ENCODE data around the gene RNU5D-1.
"Not testable (repeated sequence)": the region's sequence is repeated elsewhere in the genome, so short reads cannot be mapped to it uniquely, and the experiment has no call there.

The RNU5D-1 gene

DNA sequence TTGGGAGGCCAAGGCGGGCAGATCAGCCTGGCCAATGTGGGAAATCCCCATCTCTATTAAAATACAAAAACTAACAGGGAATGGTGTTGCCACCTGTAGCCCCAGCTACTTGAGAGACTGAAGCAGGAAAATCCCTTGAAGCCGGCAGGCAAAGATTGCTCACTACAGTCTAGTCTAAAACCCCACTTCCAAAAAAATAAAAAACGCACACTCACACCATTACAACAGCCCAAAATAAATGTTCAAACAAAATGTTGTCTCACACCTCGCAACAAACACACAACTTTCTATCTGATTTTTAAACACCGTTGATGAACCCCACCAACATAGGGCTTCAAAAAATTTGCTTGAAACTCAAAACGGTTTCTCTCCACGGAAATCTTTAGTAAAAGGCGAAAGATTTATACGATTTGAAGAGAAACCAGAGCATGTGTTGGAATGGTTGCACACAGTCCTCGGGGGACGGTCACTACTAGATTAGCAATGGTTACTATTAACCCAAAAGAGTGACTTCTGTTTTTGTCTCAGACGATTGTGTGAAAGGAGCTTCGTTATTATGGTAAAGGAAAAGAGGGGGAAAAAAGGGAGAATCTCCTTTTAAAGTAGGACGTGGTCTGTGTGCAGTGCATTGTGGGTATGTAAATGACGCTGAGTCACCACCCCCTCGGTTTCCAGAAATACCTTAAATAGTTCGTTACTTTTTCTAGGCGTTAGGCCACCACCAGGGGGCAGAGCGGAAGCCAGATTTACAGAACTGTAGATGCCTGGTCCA, at the start of gene RNU5D-1:
Gene RNU5D-1 (minus strand): TSS at position 430 of the 772 bp plus-strand sequence.
- peak; percentile 97 for DNase-seq (ENCODE audit: low read depth)

DNA sequence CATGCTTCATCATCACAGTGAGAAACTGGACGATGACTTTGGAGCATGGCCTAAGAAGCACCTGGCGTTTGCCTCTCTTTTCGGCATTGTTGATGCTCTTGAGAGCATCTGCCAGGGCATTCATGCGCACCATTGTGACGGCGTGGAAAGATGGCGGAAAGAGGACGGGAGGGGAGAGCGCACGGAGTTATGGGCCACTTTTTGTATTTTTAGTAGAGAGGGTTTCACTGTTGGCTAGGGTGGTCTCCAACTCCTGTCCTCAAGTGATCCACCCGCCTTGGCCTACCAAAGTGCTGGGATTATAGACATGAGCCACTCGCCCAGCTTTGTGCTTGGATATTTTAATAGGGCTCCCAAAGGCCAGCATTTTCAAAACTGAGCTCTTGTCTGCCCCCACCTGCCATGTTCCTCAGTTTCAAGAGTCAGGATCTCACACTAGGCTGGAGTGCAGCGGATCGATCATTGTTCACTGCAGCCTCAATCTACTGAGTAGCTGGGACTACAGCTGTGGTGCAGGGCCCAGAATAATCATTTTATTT, 49.7 kb upstream of the RNU5D-1 start:
- no peak for DNase-seq (ENCODE audit: low read depth)

DNA sequence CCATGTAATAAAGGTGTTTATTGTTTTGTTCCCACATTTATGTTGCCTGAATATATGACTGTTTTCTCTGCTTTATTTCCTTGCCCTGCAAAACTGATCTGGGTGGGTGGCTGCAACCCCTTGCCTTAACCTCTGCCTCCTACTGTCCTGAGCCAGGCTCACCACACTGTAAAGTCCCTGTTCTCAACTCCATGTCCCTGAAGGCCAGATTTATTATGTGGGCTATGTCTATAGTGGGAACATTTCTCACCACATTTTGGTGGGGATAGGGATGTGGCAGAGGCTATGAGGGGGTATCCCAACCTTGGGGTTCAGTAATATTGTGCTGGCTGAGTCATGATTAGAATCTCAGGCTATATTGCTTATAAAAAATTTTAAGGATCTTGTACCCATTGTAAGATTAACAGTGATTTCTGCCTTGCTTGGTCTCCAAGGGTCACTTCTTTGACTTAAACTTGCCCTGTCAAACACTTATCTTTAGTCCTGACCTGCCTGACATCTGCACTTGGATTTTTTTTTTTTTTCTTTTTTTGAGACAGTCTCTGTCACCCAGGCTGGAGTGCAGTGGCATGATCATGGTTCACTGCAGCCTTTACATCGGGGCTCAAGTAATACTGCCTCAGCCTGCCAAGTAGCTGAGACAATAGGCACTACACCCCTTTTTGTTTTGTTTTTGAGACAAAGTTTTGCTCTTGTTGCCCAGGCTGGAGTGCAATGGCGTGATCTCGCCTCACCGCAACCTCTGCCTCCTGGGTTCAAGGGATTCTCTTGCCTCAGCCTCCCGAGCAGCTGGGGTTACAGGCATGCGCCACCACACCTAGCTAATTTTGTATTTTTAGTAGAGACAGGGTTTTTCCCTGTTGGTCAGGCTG, 48.0 kb upstream of the RNU5D-1 start:
- no peak for DNase-seq (ENCODE audit: low read depth)

DNA sequence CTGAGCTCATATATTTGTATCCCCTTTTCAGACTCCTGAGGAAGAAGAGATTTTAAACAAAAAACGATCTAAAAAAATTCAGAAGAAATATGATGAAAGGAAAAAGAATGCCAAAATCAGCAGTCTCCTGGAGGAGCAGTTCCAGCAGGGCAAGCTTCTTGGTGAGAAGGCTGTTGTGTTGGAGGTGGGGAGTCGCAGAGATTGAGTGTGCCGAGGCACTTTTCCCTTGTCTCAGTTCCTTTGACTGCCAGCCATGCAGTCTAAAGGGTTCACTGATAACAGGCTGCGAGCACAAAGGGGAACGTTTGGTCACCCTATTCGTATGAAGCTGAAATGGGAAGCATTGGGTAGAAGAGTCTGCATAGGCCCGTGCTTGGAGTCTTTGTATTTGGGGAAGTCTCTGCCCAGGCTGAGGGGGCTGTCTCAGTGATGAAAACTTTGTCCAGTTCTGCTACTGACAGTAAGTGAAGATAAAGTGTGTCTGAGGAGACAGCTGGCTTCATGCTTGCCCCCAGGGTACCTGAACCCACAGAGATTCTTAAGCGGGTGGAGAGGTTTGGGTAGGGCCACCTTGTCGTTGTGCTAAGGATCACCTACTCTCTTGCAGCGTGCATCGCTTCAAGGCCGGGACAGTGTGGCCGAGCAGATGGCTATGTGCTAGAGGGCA, 47.1 kb upstream of the RNU5D-1 start:
- no peak for DNase-seq (ENCODE audit: low read depth)

DNA sequence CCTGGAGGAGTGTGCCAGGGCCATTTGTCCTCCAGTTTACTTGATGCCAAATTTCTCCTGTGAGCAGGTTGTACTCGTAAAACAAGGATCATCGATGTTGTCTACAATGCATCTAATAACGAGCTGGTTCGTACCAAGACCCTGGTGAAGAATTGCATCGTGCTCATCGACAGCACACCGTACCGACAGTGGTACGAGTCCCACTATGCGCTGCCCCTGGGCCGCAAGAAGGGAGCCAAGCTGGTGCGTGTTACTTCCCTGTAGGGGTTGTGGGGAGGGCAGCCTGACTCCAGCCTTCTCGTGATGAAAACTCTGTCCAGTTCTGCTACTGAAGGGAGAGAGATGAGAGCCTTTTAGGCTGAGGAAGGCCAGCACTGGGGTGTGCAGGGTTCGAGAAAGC, 46.6 kb upstream of the RNU5D-1 start:
- DNase-seq (ENCODE audit: low read depth) = no peak

DNA sequence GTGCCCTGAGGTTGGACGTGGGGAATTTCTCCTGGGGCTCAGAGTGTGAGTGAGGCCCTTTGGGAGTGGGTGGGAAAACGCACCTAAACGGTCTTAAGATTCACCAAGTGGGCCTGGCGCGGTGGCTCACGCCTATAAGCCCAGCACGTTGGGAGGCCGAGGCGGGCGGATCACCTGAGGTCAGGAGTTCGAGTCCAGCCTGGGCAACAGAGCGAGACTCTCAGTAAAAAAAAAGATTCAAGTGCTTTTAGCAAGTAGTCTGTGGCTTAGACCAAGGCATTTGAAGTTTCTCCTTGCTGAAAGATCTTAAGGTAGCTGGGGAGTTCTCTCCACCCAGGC, 45.7 kb upstream of the RNU5D-1 start:
- no peak for DNase-seq (ENCODE audit: low read depth)

DNA sequence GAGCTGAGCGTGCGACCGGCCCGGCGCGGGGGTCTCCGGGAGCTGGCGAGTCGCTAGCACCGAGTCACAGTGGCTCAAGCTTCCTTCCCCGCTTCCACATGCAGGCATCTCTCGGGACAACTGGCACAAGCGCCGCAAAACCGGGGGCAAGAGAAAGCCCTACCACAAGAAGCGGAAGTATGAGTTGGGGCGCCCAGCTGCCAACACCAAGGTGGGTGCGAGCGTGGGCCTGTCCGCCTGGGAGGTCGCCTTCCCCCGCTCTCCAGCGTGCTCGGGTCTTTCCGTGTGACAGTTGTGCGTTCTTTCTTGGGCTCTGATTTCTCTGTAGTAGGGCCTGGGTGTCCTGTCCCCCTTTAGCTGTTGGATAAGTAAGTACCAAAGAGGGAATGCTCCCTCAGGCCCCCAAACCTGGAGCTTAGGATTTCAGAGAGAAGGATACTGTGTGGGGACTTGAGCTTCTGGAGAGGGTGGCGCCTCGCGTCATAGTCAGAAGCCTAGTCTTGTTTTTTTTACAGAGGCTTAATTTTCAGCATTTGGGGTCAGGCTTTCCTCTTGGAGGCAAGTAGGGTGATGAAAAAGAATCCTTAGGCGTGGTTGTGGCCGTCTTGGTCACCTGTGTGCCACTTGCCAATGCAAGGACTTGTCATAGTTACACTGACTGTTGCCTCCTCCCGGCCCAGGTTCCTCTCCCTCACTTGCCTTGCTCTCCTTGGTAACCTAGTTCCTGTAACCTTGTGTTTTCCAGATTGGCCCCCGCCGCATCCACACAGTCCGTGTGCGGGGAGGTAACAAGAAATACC, 45.2 kb upstream of the RNU5D-1 start:
- DNase-seq (ENCODE audit: low read depth) = no peak

DNA sequence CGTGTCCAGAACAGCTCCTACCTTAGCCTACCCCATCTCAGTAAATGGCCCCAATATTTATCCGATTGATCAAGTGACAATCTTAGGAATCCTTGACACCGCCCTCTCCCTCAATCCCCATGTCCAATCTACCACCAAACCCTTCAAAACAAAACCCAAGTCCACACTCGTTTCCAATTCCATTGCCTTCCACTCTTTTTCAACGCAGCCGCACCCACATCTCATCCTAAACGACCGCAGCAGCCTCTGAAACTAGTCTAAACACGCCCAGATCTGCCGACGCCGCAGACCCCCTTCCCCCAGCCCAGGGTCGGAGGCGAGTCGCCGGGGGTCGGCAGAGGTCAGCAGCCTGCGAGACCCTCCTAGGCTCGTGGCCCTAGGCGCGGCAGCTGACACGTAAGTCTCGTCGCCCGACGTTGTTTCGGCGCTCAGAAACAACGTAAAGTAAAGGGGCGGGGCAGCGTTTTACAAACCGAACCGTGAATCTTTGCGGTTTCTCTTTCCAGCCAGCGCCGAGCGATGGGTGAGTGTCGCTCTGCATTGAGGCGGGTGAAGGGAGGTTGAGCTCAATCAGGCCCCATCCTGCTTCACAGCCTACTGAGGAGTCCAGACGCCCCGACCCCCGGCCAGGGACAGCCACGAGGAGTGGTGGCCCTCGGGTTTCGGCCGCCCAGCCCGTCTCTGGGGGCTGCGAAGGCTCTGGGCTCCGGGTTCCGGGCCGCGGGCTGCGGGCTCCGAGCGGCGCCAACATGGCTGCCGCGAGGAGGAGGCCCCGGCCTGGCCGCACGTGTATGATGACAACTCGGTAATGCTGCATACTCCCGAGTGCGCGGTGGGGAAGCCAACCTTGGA, 44.3 kb upstream of the RNU5D-1 start, which contains the start of gene RPS8:
Gene RPS8 (plus strand): TSS at position 463 of the 852 bp plus-strand sequence. CDS start 57 bp downstream, at position 520.
- DNase-seq (ENCODE audit: low read depth) = peak; percentile 71

DNA sequence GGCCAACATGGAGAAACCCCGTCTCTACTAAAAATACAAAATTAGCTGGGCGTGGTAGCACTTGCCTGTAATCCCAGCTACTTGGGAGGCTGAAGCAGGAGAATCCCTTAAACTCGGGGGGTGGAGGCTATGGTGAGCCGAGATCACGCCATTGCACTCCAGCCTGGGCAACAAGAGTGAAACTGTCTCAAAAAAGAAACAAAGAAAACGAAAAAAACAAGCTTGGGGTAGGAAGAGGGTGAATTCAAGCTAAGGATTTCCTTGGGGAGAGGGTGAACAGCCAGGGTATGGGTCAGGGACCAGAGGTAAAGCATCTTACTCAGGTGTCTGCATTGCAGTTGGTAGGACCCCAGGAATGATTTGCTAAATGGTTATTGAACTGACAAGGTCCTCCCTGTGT, 35.5 kb upstream of the RNU5D-1 start:
- not testable (repeated sequence) for DNase-seq (ENCODE audit: low read depth)

DNA sequence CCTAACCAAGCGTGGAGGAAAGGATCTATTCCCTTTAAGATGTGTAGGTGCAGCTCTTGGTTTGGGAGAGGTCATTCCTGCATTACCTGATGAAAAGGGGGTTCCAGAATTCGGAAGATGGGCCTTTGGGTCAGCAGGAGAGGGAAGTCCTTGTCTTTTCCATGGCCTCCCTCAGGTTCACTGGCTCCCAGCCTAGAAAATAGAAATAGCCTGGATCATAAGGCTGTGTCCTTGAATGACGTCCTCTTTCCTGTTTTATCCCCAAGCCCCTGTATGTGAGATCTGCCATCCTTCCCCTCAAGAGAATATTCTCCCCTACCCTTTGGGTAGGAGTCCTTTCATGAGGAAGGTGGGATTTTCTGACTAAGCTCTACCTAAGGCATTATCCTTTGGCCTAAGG, 29.9 kb upstream of the RNU5D-1 start:
- no peak for DNase-seq (ENCODE audit: low read depth)

DNA sequence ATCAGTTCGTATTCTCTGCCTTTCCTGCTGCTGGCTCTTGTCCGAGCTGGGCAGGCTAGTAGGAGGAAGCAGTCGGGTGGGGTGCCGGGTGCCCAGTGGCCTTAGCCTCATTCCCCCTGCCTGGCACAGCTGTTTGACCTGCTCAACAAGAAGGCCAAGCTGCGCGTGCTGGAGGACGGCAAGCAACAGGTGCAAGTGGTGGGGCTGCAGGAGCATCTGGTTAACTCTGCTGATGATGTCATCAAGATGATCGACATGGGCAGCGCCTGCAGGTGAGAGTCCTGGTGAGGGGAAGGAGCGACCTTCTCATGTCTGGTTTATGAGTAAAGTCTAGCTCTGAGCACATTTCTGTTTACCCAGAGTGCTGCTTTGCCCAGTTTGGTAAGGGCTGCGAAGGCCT, 28.1 kb upstream of the RNU5D-1 start:
- DNase-seq (ENCODE audit: low read depth) = no peak

DNA sequence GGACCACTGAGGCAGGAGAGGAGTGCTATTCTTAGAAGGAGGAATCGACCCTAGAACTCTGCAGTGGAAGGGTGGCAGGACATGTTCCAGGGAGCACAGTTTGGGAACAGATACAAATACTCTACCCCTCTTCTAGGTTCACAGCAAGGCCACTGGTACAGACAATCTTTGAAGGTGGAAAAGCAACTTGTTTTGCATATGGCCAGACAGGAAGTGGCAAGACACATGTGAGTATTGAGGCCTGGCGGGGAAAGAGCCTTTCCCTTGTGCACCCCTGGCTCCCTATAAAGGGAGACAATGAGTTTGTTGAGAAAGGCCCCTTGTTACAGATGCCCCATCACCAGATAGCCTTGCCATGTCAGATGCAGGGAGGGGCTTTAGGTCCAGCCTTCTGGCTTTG, 26.4 kb upstream of the RNU5D-1 start:
- no peak for DNase-seq (ENCODE audit: low read depth)

DNA sequence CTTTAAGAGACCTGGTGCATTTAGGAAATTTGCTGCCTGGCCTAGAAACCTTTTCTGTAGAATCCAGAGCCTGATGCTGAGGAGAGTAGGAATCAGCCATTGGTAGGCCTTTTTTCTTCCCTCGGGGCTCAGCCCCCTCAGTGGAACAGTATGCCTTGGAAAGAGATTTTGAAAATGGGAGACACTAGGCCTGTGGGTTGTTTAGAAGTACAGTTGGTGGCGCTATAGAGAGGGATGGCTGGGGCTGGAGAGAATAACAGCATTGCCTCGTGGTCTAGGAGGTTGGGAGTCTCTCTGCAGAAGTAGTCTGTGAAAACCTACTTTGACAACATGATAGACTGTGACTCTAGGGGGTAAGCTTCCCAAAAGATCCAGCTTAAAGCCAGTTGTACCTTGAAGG, 16.9 kb upstream of the RNU5D-1 start:
- no peak for DNase-seq (ENCODE audit: low read depth)

DNA sequence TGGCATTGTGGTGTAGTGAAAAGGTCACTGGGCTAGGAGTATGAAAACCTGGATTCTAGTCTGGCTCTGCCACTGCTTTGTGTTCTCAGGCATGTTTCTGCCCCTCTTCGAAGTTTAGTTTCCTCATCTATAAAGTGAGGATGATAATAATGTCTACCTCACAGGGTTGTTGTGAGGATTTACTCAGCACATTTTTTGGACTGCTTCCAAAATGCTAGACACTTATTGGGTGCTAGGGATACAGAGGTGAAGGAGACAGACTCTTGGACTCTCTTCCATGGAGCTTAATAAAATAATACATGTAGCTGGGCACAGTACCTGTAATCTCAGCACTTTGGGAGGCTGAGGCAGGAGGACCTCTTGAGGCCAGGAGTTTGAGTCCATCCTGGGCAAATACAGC, 12.2 kb upstream of the RNU5D-1 start:
- DNase-seq (ENCODE audit: low read depth) = no peak

DNA sequence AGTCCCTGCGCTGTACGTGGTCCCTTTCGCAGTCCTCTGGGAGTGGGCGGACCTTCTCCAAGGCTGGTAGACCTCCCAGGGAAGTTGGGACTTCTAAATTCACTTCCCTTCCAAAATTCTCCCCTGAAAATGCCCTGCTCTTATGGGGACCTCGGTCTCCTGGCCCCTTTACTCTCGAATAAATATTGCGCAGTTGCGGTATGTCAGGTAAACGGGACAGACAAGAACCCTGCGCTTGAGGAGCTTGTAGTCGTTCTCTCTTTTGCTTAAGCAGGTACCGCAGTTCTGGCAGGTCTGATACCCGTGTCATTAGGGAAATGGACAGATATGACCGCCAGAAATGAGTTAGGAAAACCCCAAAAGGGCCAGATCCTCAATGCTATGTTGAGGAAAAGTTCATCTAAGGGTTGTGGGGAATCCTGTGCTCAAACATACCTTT, 9.2 kb upstream of the RNU5D-1 start:
- no peak for DNase-seq (ENCODE audit: low read depth)

DNA sequence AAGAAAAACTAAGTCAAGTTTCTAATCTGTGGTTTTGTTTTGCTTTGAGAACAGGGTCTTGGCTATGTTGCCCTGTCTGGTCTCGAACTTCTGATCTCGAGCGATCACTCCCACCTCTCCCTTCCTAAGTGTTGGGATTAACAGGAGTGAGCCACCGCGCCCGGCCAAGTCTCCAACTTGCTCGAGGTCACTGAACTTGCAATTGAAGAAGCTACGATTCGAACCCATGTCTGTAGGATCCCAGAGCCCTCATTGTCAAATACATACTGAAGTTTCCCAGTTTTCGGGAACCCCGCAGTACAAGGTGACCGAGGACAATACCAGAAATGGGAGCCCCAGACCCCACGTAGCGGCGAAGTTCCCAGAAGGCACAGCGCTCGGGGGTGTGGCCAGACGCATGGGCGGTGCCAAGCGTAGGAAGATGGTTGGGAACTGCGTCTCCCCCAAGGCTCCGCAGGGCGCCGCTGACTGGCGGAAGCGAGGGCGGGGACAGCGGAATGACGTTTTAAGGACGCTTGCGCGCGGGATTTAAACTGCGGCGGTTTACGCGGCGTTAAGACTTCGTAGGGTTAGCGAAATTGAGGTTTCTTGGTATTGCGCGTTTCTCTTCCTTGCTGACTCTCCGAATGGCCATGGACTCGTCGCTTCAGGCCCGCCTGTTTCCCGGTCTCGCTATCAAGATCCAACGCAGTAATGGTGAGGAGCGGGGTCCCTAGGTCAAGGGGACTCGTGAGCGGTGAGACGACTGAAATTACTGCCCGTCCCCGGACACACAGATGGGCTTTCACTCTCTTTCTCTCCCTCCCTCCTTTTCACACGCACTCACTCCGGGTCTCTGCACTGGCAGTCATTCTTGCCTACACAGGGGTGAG, 8.6 kb upstream of the RNU5D-1 start, which contains the start of gene KIF2C:
Gene KIF2C (plus strand): TSS at position 531 of the 872 bp plus-strand sequence. CDS start 96 bp downstream, at position 627.
- peak; percentile 87 for DNase-seq (ENCODE audit: low read depth)

DNA sequence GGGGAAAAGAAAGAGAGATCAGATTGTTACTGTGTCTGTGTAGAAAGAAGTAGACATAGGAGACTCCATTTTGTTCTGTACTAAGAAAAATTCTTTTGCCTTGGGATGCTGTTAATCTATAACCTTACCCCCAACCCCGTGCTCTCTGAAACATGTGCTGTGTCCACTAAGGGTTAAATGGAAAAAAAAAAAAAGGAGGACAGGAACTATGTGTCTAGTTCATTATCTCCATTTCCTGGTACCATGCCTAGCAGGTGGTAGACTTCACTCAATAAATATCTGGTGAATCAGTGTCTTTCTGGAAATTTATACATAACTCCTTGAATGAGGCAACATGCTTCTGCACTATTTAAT, 8.0 kb upstream of the RNU5D-1 start:
- DNase-seq (ENCODE audit: low read depth) = not testable (repeated sequence)

DNA sequence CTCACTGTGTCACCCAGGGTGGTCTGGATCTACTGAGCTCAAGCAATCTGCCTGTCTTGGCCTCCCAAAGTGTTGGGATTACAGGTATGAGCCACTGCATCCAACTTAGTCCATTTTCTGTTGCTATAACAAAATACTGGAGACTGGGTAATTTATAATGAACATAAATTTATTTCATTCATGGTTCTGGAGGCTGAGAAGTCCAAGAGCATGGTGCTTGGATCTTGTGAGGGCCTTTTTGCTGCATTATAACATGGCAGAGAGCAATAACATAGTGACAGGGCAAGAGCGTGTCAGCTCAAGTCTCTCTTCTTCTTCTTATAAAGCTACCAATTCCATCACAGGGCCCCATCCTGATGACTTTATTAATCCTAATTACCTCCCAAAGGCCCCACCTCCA, 5.0 kb upstream of the RNU5D-1 start:
- DNase-seq (ENCODE audit: low read depth) = no peak

DNA sequence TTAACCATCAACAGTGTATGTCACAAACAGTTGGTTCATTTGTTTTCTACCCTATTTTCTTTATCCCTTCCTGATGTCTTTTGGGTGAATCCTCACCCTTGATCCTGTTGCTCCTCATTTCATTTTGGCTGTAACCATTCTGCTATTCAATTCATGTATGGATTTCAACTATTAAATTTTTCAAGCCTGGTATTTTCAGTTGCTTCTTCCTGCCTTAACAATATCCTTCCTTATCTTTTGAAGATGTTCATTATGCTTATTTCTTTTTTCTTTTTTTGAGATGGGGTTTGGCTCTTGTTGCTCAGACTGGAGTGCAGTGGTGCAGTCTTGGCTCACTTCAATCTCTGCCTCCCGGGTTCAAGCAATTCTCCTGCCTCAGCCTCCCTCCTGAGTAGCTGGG, 2.8 kb upstream of the RNU5D-1 start:
- no peak for DNase-seq (ENCODE audit: low read depth)

DNA sequence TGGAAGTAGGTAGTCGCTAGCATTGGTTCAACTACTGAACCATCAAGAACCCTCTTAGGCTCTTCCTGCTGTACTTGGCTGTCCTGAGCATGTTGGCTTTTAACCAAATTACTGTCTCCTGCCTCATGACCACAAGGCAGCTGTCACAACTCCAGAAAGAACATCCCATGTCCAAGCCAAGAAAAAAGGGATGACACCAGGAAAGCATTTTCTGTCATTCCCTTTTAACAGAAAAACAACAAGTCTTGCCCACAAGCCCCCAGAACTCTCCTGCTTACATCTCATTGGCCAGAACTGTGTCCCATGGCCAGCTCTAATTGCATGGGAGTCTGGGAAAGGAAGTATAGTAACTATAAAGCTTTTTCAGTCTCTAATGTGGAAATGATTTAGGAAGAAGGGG, 2.4 kb upstream of the RNU5D-1 start:
- peak; percentile 49 for DNase-seq (ENCODE audit: low read depth)

Data from HS-5 (cell line).